ENCODE measurements around the gene MPDZ.

DNA sequence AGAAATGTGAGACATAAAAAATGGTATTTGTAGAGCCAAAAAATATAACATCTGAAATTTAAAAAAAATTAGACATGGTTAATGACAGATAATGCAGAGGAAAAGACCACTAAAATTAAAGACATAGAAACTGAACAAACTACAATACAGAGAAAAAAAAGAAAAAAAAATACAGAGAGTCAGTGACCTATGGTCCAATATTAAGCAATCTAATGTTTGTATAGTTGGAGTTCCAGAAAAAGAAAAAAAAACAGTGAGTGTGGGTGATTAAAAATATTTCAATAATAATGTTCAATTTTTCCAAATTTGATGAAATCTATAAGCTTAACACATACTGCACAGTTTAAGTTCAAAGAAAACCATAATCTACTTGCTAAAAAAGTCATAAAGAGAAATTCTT lies 207.6 kb downstream of the MPDZ start:
- TF ChIP-seq, protein P1, sequence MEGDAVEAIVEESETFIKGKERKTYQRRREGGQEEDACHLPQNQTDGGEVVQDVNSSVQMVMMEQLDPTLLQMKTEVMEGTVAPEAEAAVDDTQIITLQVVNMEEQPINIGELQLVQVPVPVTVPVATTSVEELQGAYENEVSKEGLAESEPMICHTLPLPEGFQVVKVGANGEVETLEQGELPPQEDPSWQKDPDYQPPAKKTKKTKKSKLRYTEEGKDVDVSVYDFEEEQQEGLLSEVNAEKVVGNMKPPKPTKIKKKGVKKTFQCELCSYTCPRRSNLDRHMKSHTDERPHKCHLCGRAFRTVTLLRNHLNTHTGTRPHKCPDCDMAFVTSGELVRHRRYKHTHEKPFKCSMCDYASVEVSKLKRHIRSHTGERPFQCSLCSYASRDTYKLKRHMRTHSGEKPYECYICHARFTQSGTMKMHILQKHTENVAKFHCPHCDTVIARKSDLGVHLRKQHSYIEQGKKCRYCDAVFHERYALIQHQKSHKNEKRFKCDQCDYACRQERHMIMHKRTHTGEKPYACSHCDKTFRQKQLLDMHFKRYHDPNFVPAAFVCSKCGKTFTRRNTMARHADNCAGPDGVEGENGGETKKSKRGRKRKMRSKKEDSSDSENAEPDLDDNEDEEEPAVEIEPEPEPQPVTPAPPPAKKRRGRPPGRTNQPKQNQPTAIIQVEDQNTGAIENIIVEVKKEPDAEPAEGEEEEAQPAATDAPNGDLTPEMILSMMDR (IDR thresholded peaks at IDR 0.05): no peak
- no peak for TF ChIP-seq POLR2A (IDR thresholded peaks at IDR 0.05)
